Calu3 (cell line): ENCODE data around the gene CHERP. TPM values are rescaled to one million over a fixed set of nuclear protein-coding genes. Genes with fewer than 3 reads are reported as not detected.
A peak's percentile ranks its signal among the peaks of the same experiment; 100 is the strongest.

Source experiments
- Bru-seq: library from RNA; stranded (reverse); fragments of 400-500 nt; gene quantifications from one replicate; lab custom pipeline; 2021; lab: Mats Ljungman, UMichigan
- BruChase-seq, 2 experiments: library from RNA; stranded (reverse); fragments of 400-500 nt; gene quantifications; one replicate each; lab custom pipeline; 2021; lab: Mats Ljungman, UMichigan
- BruUV-seq: library from RNA; stranded (reverse); fragments of 400-500 nt; replicated peaks from 2 replicates; lab custom pipeline; 2021; lab: Mats Ljungman, UMichigan
- CTCF ChIA-PET: fragments of 300-600 bp; sonication (Branson Sonifier 250); formaldehyde crosslinking; loops from one replicate; lab custom pipeline; 2022; ENCODE audit warnings: antibody characterized with exemption; lab: Charles Lee
- DNase-seq: peaks from one replicate; pipeline ENCODE4 v3.0.0; 2022
- H3K27ac Mint-ChIP-seq: one replicate; pipeline ENCODE4 v1.8.0; 2022; ENCODE audit warnings: mixed read lengths; ENCODE audit not compliant: unreplicated experiment
- H3K27me3 Mint-ChIP-seq: one replicate; pipeline ENCODE4 v1.8.0; 2022; ENCODE audit warnings: mixed read lengths; ENCODE audit not compliant: unreplicated experiment
- H3K36me3 Mint-ChIP-seq: one replicate; pipeline ENCODE4 v1.8.0; 2022; ENCODE audit warnings: mild to moderate bottlenecking, moderate library complexity, mixed read lengths; ENCODE audit not compliant: insufficient read depth, unreplicated experiment
- H3K4me1 Mint-ChIP-seq: one replicate; pipeline ENCODE4 v1.8.0; 2022; ENCODE audit warnings: mild to moderate bottlenecking, low read depth, mixed read lengths; ENCODE audit not compliant: unreplicated experiment
- H3K4me3 Mint-ChIP-seq: one replicate; pipeline ENCODE4 v1.8.0; 2022; ENCODE audit warnings: mild to moderate bottlenecking, low read depth, moderate library complexity, mixed read lengths; ENCODE audit not compliant: unreplicated experiment
- H3K9me3 Mint-ChIP-seq: one replicate; pipeline ENCODE4 v1.8.0; 2022; ENCODE audit warnings: low read depth, mixed read lengths; ENCODE audit not compliant: unreplicated experiment
- intact Hi-C: fragments of 100-400 bp; cut with micrococcal nuclease; formaldehyde crosslinking; loops from one replicate; pipeline ENCODE4 v1.10.0; 2022; ENCODE audit not compliant: unreplicated experiment
- long read RNA-seq: library from polyadenylated mRNA; stranded (forward); transcript quantifications from one replicate; pipeline ENCODE4 v2.0.0, GENCODE V29; 2022
- total RNA-seq: library from RNA; stranded (reverse); gene quantifications from 2 replicates; pipeline ENCODE4 v1.2.3, GENCODE V29; 2022
- TF ChIP-seq, protein P1 (sequence below): fragments of 200-600 bp; IDR thresholded peaks from one replicate; pipeline ENCODE4 v1.8.0; 2022; ENCODE audit warnings: antibody characterized with exemption; ENCODE audit not compliant: unreplicated experiment

The CHERP gene, protein sequence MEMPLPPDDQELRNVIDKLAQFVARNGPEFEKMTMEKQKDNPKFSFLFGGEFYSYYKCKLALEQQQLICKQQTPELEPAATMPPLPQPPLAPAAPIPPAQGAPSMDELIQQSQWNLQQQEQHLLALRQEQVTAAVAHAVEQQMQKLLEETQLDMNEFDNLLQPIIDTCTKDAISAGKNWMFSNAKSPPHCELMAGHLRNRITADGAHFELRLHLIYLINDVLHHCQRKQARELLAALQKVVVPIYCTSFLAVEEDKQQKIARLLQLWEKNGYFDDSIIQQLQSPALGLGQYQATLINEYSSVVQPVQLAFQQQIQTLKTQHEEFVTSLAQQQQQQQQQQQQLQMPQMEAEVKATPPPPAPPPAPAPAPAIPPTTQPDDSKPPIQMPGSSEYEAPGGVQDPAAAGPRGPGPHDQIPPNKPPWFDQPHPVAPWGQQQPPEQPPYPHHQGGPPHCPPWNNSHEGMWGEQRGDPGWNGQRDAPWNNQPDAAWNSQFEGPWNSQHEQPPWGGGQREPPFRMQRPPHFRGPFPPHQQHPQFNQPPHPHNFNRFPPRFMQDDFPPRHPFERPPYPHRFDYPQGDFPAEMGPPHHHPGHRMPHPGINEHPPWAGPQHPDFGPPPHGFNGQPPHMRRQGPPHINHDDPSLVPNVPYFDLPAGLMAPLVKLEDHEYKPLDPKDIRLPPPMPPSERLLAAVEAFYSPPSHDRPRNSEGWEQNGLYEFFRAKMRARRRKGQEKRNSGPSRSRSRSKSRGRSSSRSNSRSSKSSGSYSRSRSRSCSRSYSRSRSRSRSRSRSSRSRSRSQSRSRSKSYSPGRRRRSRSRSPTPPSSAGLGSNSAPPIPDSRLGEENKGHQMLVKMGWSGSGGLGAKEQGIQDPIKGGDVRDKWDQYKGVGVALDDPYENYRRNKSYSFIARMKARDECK
- 49.3 and 49.8 TPM in 2 replicates for total RNA-seq
- percentile 75 among the genes with signal in this experiment for Bru-seq, nascent RNA
- BruChase-seq, experiment 1, labeled RNA remaining after a 6-hour chase: percentile 96 among the genes with signal in this experiment
- BruChase-seq, experiment 2, labeled RNA remaining after a 2-hour chase: percentile 97 among the genes with signal in this experiment
- long read RNA-seq, full-length matches to known transcripts: 17 of 38 reads
- long read RNA-seq, partial matches to known transcripts: 15 of 38 reads
- long read RNA-seq, other reads (novel, unspliced or antisense): 6 of 38 reads

DNA sequence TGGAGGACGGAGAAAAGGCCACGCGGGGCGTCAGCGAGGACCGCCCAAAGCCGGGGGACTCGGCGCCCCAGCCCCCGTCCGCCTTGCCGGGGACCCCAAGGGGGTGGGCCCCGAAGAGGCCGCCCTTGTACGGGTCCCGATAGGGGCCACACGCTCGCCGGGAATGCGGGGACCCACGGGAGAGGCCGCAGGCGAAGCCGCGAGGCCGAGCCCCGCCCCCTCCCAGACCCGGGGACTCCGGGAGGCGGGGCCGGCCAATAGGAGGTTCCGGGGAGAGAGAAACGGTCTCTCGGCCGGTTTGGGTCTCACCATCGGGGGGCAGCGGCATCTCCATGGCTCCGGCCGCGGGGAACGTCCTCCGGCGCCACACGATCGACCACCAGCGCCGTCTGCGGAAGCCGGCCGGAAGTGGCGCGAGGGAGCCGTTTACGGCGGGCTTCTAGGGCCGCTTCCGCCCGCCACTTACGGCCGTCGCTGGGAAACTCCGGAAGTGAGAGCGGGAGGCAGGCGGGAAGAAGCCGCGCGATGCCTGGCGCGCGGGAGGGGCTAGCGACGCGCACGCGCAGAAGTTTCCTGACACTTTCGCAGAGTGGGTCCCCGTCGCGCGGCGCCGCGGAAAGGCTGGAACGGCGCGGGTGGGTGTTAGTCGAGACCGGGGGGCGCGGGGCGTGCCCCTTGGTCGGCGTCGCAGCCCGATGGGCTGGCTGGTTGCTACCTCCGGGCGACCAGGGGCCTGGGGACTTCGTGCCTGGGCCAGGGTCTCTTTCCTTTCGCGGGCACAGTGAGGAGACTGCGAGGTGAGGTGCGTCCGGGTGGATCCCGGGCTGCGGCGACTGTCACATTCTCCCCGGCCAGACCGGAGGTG lies at the start of gene CHERP:
Gene CHERP (minus strand): TSS at position 393 of the 865 bp plus-strand sequence. CDS start 59 bp downstream, at position 334.
- intact Hi-C loops: no loop called here
- TF ChIP-seq, protein P1, sequence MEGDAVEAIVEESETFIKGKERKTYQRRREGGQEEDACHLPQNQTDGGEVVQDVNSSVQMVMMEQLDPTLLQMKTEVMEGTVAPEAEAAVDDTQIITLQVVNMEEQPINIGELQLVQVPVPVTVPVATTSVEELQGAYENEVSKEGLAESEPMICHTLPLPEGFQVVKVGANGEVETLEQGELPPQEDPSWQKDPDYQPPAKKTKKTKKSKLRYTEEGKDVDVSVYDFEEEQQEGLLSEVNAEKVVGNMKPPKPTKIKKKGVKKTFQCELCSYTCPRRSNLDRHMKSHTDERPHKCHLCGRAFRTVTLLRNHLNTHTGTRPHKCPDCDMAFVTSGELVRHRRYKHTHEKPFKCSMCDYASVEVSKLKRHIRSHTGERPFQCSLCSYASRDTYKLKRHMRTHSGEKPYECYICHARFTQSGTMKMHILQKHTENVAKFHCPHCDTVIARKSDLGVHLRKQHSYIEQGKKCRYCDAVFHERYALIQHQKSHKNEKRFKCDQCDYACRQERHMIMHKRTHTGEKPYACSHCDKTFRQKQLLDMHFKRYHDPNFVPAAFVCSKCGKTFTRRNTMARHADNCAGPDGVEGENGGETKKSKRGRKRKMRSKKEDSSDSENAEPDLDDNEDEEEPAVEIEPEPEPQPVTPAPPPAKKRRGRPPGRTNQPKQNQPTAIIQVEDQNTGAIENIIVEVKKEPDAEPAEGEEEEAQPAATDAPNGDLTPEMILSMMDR: no peak
- H3K36me3 Mint-ChIP-seq: peaks cover 69% of the 10 kb centered on the region
- no TSS peak for BruUV-seq
- H3K9me3 Mint-ChIP-seq: no peaks in the 10 kb centered on the region
- H3K4me1 Mint-ChIP-seq: no peaks in the 10 kb centered on the region
- peak; percentile 88 for DNase-seq
- CTCF ChIA-PET: interaction anchor here (0.6 kb wide), 1 partner anchor 27 kb away, joined by 3 read pairs; no protein-coding TSS in a partner anchor
- peak within 1 kb of the TSS; percentile 81 for H3K4me3 Mint-ChIP-seq
- H3K27ac Mint-ChIP-seq: peak within 1 kb of the TSS; percentile 52
- no peaks in the 10 kb centered on the region for H3K27me3 Mint-ChIP-seq

DNA sequence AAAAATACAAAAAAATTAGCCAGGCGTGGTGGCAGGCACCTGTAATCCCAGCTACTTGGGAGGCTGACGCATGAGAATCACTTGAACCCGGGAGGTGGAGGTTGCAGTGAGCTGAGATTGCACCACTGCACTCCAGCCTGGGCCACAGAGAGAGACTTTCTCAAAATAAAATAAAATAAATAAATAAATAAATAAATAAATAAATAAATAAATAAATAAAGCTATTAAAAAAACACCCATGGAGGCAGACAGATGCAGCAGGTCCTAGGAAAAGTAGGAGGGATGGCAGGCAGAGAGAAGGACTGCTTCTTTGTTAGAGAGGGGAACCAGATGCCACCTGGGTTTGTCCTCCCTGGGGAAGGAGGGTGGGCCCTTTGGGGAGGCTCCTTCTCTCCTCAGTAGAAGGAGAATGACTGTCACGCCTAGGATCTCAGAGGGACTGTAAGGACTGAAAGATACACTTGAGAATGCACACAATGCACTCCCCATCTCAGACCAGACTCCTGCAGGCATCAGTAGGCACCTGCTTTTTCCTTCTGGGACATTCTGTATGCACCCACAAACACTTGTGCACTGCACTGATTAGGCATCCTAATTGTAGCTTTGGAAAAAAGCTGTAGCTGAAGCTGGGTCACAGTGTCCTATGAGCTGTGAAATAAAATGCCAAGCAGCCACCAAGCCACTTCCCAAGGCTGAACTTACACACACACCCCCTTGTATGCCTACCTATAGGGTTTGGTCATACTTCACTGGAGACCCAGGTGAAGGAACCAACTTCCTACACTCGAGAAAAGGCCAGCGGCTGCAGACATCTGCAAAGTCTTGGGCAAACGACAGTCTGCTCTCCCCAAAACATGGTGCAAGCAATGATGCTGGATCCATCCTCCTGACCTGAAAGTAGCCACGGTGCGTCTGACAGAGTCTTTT lies 48.9 kb upstream of the CHERP start:
- Mint-ChIP-seq H3K4me3 (no peak overlapping the region), H3K4me1 (no peaks in the 10 kb centered on the region), H3K36me3 (no peaks in the 10 kb centered on the region), H3K27me3 (no peaks in the 10 kb centered on the region), H3K9me3 (no peaks in the 10 kb centered on the region), H3K27ac (no peak overlapping the region)
- TF ChIP-seq, protein P1: no peak
- CTCF ChIA-PET: interaction anchor here (0.6 kb wide), 1 partner anchor 779 kb away, joined by 3 read pairs; no protein-coding TSS in a partner anchor
- BruUV-seq: no TSS peak
- no peak for DNase-seq
- intact Hi-C loops: no loop called here

DNA sequence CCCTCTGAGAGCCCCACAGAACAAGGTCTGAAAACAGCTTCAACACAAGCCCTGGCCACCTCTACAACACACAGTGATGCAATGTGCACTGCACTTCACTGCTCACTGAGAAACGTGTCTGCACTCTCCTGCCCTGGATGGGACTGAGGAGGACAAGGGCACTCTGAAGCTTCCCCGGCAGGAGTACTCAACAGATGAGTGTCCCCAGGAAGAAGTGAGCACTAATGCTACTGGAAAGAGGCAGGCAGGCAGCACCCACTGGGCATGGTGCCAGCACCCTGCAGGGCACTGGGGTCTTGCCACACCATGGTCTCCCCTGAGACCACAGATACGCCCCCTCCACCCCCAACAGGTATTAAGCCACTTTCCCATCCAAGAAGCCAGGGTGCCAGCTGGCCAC lies 47.7 kb upstream of the CHERP start:
- Mint-ChIP-seq H3K27ac (no peak overlapping the region), H3K4me1 (no peaks in the 10 kb centered on the region), H3K27me3 (no peaks in the 10 kb centered on the region), H3K4me3 (no peak overlapping the region), H3K36me3 (no peaks in the 10 kb centered on the region), H3K9me3 (no peaks in the 10 kb centered on the region)
- no TSS peak for BruUV-seq
- TF ChIP-seq, protein P1: no peak
- intact Hi-C loops: no loop called here
- CTCF ChIA-PET: no interaction called here
- no peak for DNase-seq
